SU-DHL-6 (cell line): ENCODE data around the gene INPP5A.

Experiments
- EZH2phosphoT487 ChIP-seq: fragments of 200-600 bp; sonication (generic), shearing (Covaris generic); conservative IDR thresholded peaks from 2 replicates; pipeline ENCODE4 v1.6.1; 2018; ENCODE audit warnings: mild to moderate bottlenecking, antibody characterized with exemption, low read length, moderate library complexity, mixed read lengths
- TF ChIP-seq, protein P1 (sequence below): fragments of 200-600 bp; sonication (generic); IDR thresholded peaks from one replicate; pipeline ENCODE4 v1.5.1; 2017; ENCODE audit warnings: antibody characterized with exemption, mild to moderate bottlenecking, low read length, moderate library complexity; ENCODE audit not compliant: insufficient read depth, poor library complexity, severe bottlenecking

DNA sequence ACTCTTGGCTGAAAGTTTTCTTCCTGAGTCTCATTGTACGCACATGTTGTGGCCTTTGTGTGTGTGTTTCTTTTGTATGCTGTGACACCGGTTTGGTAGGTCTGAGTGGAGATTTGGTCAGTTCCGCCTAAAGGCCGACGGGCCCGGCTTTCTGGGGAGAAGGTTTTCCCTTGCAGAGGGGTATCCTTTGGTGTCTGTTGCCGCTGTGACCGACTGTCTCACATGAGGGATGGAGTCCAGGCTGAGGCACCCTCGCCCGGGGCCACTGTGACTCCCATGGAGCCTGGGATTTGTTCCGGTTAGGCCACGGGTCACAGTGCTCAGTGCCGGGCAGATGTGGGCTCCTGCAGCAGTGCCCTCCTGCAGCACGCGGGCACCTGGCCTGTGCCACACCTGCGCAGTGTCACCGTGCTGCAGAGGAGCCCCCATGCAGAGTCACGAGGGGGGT is 19.4 kb downstream of the INPP5A start:
- TF ChIP-seq, protein P1, sequence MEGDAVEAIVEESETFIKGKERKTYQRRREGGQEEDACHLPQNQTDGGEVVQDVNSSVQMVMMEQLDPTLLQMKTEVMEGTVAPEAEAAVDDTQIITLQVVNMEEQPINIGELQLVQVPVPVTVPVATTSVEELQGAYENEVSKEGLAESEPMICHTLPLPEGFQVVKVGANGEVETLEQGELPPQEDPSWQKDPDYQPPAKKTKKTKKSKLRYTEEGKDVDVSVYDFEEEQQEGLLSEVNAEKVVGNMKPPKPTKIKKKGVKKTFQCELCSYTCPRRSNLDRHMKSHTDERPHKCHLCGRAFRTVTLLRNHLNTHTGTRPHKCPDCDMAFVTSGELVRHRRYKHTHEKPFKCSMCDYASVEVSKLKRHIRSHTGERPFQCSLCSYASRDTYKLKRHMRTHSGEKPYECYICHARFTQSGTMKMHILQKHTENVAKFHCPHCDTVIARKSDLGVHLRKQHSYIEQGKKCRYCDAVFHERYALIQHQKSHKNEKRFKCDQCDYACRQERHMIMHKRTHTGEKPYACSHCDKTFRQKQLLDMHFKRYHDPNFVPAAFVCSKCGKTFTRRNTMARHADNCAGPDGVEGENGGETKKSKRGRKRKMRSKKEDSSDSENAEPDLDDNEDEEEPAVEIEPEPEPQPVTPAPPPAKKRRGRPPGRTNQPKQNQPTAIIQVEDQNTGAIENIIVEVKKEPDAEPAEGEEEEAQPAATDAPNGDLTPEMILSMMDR, result no peak
- TF ChIP-seq EZH2phosphoT487, result no peak
